Measurements from ENCODE around the gene ARHGAP42. TPM values are rescaled to one million over a fixed set of nuclear protein-coding genes. Genes with fewer than 3 reads are reported as not detected.

The ARHGAP42 gene
- total and polyA plus RNA-seq, 3 donors from 2014 or later: 9.8 to 12.1 (median 10.4) TPM

DNA sequence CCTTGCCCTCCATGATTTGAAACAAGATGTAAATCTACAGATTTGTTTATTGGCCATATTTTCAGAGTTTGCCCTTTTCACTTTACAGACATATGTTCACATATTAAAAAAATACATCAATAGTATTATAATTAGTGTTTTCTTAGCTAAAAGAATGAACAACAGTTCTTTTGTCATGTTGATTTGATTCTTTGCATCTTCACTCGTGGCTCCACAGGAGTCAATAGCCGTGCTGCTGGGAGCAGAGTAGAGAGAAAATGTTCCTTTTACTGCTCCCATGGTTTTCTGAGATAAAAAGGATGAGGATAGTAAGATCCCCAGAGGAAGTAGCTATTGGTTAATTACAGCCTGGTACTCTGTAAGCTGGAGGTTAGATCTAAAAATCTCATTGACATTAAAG is 291.4 kb downstream of the ARHGAP42 start:
- Histone ChIP-seq H3K36me3 (ENCODE audit: low read depth, missing control alignments) (no peaks in the 10 kb centered on the region), H3K27me3 (no peaks in the 10 kb centered on the region), H3K27ac (no peak overlapping the region), H3K4me3 (no peak overlapping the region), H3K4me1 (no peaks in the 10 kb centered on the region), H3K9me3 (no peaks in the 10 kb centered on the region)
- WGBS, 2 donors: 69 to 79% methylated on average over 2 of the region's 2 CpGs
- no peak for DNase-seq
- intact Hi-C loops (cut with DNase I; ENCODE audit: low total_unique reads): loop anchor here (10.0 kb wide), 1 partner anchor 456 kb away; no protein-coding TSS in a partner anchor
- TF ChIP-seq, protein P1, sequence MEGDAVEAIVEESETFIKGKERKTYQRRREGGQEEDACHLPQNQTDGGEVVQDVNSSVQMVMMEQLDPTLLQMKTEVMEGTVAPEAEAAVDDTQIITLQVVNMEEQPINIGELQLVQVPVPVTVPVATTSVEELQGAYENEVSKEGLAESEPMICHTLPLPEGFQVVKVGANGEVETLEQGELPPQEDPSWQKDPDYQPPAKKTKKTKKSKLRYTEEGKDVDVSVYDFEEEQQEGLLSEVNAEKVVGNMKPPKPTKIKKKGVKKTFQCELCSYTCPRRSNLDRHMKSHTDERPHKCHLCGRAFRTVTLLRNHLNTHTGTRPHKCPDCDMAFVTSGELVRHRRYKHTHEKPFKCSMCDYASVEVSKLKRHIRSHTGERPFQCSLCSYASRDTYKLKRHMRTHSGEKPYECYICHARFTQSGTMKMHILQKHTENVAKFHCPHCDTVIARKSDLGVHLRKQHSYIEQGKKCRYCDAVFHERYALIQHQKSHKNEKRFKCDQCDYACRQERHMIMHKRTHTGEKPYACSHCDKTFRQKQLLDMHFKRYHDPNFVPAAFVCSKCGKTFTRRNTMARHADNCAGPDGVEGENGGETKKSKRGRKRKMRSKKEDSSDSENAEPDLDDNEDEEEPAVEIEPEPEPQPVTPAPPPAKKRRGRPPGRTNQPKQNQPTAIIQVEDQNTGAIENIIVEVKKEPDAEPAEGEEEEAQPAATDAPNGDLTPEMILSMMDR (IDR thresholded peaks at IDR 0.05): no peak
- TF ChIP-seq POLR2A (IDR thresholded peaks at IDR 0.05): no peak

DNA sequence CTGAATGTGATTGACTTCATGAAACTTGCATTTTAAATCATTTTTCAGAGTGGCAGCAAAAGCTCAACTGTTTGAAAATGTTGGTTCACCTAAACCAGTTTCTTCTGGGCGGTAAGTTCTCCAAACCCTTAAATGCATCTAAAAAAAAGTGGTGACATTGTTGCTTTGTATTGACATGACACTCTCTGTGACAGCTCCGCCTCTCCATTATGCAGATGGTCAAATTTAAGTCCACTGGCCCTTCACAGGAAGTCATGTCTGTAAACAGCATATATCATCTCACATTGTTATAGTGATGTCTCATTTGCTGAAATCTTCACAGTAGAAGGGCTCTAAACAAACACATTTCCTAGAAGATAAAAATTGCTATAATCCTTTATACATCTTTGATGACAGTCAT is 291.9 kb downstream of the ARHGAP42 start:
- no peaks in the 10 kb centered on the region for H3K36me3 ChIP-seq (ENCODE audit: low read depth, missing control alignments)
- intact Hi-C loops (cut with DNase I; ENCODE audit: low total_unique reads): loop anchor here (10.0 kb wide), 1 partner anchor 456 kb away; no protein-coding TSS in a partner anchor

DNA sequence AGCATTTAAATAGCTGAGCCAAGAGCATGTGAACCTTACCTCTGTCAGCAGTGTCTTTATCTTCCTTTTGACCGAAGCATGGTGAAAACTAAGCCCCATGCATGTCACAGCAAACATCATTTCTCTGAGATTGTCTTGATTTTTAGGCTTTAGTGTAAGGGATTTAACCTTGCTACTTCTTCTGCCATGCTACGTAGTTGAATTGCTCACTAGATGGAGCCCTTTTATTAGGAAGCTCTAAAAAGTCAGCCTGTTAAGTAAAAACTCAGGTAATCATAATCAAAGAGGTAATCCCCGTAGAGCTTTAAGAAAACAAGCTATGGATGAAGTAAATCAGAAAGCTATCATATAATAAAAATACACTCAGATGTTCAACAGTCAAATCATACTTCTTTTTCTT is 293.1 kb downstream of the ARHGAP42 start:
- TF ChIP-seq POLR2A (IDR thresholded peaks at IDR 0.05): no peak
- TF ChIP-seq, protein P1 (IDR thresholded peaks at IDR 0.05): no peak
- DNase-seq: no peak
- H3K9me3 ChIP-seq: no peaks in the 10 kb centered on the region
- no peaks in the 10 kb centered on the region for H3K27me3 ChIP-seq
- WGBS, 2 donors: 75 to 82% methylated on average over 3 of the region's 3 CpGs
- H3K4me3 ChIP-seq: no peak overlapping the region
- no peaks in the 10 kb centered on the region for H3K36me3 ChIP-seq (ENCODE audit: low read depth, missing control alignments)
- no peaks in the 10 kb centered on the region for H3K4me1 ChIP-seq
- intact Hi-C loops (cut with DNase I; ENCODE audit: low total_unique reads): no loop called here
- no peak overlapping the region for H3K27ac ChIP-seq

More for the DNA sequence above, 291.9 kb downstream of the ARHGAP42 start:
- no peak for TF ChIP-seq POLR2A (IDR thresholded peaks at IDR 0.05)
- TF ChIP-seq, protein P1 (IDR thresholded peaks at IDR 0.05): no peak
- Histone ChIP-seq H3K9me3 (no peaks in the 10 kb centered on the region), H3K4me3 (no peak overlapping the region), H3K4me1 (no peaks in the 10 kb centered on the region), H3K27ac (no peak overlapping the region), H3K27me3 (no peaks in the 10 kb centered on the region)
- no peak for DNase-seq
- WGBS, 2 donors: 90 to 96% methylated on average over 2 of the region's 2 CpGs

DNA sequence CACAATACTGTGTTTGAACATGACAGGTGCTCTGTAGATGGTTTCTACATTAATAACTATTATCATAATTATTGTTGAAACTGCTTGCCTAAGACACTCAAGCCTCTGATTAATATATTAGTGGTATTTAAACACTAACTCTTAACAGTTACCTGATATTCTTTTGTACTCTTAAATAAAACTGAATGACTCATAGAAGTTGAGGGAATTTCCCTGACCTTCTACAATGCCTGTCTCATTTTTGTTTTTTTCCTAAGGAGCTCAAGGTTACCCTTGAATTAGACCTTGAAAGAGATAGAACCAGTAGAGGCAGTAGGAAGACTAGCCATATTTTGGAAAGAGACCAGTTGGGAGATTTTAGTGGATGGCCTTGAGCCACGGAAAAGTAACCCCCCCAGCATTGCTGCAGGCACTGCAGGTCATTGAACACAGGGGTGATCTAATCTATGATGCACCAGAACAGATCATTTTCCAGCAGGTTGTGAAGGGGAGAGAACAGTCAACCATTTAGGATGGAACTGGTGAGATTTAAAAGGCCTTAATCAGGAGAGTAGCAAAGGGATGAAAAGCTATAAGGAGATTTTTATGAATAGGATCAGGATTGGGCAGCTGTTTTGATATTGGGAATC is 294.2 kb downstream of the ARHGAP42 start:
- Histone ChIP-seq H3K4me3 (no peak overlapping the region), H3K4me1 (no peaks in the 10 kb centered on the region), H3K9me3 (no peaks in the 10 kb centered on the region), H3K27ac (no peak overlapping the region), H3K36me3 (ENCODE audit: low read depth, missing control alignments) (no peaks in the 10 kb centered on the region), H3K27me3 (no peaks in the 10 kb centered on the region)
- intact Hi-C loops (cut with DNase I; ENCODE audit: low total_unique reads): no loop called here
- no peak for DNase-seq
- TF ChIP-seq, protein P1 (IDR thresholded peaks at IDR 0.05): no peak
- no peak for TF ChIP-seq POLR2A (IDR thresholded peaks at IDR 0.05)
- WGBS, 2 donors: 27 to 45% methylated on average over 1 of the region's 1 CpG

DNA sequence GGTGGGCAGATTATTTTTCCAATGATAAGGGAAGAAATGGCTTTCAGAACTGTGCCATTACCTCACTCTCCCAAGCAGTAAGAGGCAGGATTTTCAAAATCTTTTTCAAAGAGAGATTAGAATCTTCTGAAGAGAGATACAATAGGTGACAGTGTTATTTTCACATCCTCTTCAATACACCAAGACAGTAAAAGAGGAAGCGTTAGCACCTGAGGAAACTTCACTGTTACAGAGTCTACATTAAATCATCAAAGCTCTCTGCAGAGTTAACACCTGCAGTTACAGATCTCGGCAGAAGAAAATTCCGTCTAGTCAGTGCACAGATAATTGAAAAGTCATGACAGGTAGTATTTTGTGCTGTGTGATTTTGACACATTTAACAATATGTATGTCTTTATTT is 297.6 kb downstream of the ARHGAP42 start:
- Histone ChIP-seq H3K4me1 (no peaks in the 10 kb centered on the region), H3K27me3 (no peaks in the 10 kb centered on the region), H3K36me3 (ENCODE audit: low read depth, missing control alignments) (no peaks in the 10 kb centered on the region), H3K27ac (no peak overlapping the region), H3K4me3 (no peak overlapping the region), H3K9me3 (no peaks in the 10 kb centered on the region)
- DNase-seq: no peak
- intact Hi-C loops (cut with DNase I; ENCODE audit: low total_unique reads): no loop called here
- TF ChIP-seq POLR2A (IDR thresholded peaks at IDR 0.05): no peak
- TF ChIP-seq, protein P1 (IDR thresholded peaks at IDR 0.05): no peak
- 90 to 96% methylated on average over 3 of the region's 3 CpGs for WGBS, 2 donors

Data from testis (tissue), 3 donors.